H1 (cell line): ENCODE data around the gene SLC38A1. TPM values are rescaled to one million over a fixed set of nuclear protein-coding genes. Genes with fewer than 3 reads are reported as not detected.

ENCODE experiments used
- CTCF ChIA-PET: fragments of 300-600 bp; sonication (Branson Sonifier 250); formaldehyde crosslinking; loops from one replicate; lab custom pipeline; 2021; ENCODE audit not compliant: partially characterized antibody; lab: Charles Lee
- POLR2A ChIA-PET: fragments of 300-600 bp; sonication (Branson Sonifier 250); formaldehyde crosslinking; loops from one replicate; lab custom pipeline; 2021; ENCODE audit warnings: inconsistent platforms; ENCODE audit not compliant: partially characterized antibody; lab: Charles Lee
- DNase-seq, 2 experiments: peaks; one replicate each; pipeline versions ENCODE4 v3.0.0 to v3.0.0-alpha.2; 2010 to 2022; ENCODE audit warnings: low spot score in 2 of 2, low read depth in 1 of 2, mixed read lengths in 1 of 2
- FAIRE-seq: peaks from 2 replicates; lab custom pipeline; 2011; peaks lifted over from hg19 to GRCh38; lab: Jason Lieb, UNC
- H2AFZ ChIP-seq: 2 replicates; pipeline ENCODE4 v1.8.1; 2012; ENCODE audit warnings: low read length, inconsistent platforms
- H2AK5ac ChIP-seq: 2 replicates; pipeline ENCODE4 v1.6.1; 2013; ENCODE audit warnings: low read depth, low read length
- H2BK120ac ChIP-seq: replicated peaks from 2 replicates; pipeline ENCODE3; 2013; ENCODE audit warnings: low read depth, low read length, inconsistent platforms
- H2BK12ac ChIP-seq: 2 replicates; pipeline ENCODE4 v1.6.1; 2013; ENCODE audit warnings: low read depth, low read length
- H2BK15ac ChIP-seq: 2 replicates; pipeline ENCODE4 v1.6.1; 2013; ENCODE audit warnings: low read length
- H2BK20ac ChIP-seq: 2 replicates; pipeline ENCODE4 v1.6.1; 2013; ENCODE audit warnings: low read length
- H2BK5ac ChIP-seq: 2 replicates; pipeline ENCODE4 v1.6.1; 2013; ENCODE audit warnings: low read depth, low read length
- H3K14ac ChIP-seq: 2 replicates; pipeline ENCODE4 v1.6.1; 2013; ENCODE audit warnings: inconsistent platforms; ENCODE audit not compliant: insufficient read length
- H3K18ac ChIP-seq: 2 replicates; pipeline ENCODE4 v1.6.1; 2013; ENCODE audit warnings: low read length; ENCODE audit errors: extremely low read depth
- H3K23ac ChIP-seq: 2 replicates; pipeline ENCODE4 v1.6.1; 2013; ENCODE audit warnings: inconsistent platforms; ENCODE audit not compliant: insufficient read length
- H3K23me2 ChIP-seq: 2 replicates; pipeline ENCODE4 v1.6.1; 2013; ENCODE audit warnings: low read depth, low read length
- H3K27ac ChIP-seq: 2 replicates; pipeline ENCODE4 v1.6.1; 2011; ENCODE audit warnings: low read depth, low read length, inconsistent platforms
- H3K27me3 ChIP-seq, 4 experiments: replicated peaks in 1 of 4; 1 replicate in 1 of 4; 2 replicates in 3 of 4; pipeline versions ENCODE4 v1.6.1 to v1.8.1; 2011 to 2013; ENCODE audit warnings: low read length in 3 of 4, mild to moderate bottlenecking in 3 of 4, inconsistent platforms in 2 of 4, mixed read lengths in 2 of 4, moderate library complexity in 1 of 4; ENCODE audit not compliant: control insufficient read depth in 3 of 4, insufficient read depth in 3 of 4; ENCODE audit errors: extremely low read depth in 1 of 4
- H3K36me3 ChIP-seq, 4 experiments: 2 replicates each; pipeline versions ENCODE4 v1.6.1 to v1.8.1; 2011 to 2013; ENCODE audit warnings: mild to moderate bottlenecking in 4 of 4, low read length in 3 of 4, moderate library complexity in 2 of 4, control low read depth in 1 of 4, inconsistent platforms in 1 of 4; ENCODE audit not compliant: insufficient read depth in 4 of 4, control insufficient read depth in 2 of 4
- H3K4ac ChIP-seq: replicated peaks from 2 replicates; pipeline ENCODE3; 2013; ENCODE audit warnings: low read length, low read depth, mixed read lengths, inconsistent platforms; ENCODE audit not compliant: insufficient read length
- H3K4me1 ChIP-seq, 4 experiments: replicated peaks in 1 of 4; 1 replicate in 1 of 4; 2 replicates in 3 of 4; pipeline versions ENCODE4 v1.6.1 to v1.8.1; 2011 to 2013; ENCODE audit warnings: low read length in 3 of 4, inconsistent platforms in 2 of 4, mixed read lengths in 1 of 4; ENCODE audit not compliant: insufficient read depth in 4 of 4, control insufficient read depth in 3 of 4
- H3K4me2 ChIP-seq, 2 experiments: 2 replicates each; pipeline versions ENCODE4 v1.6.1 to v1.8.1; 2011 to 2013; ENCODE audit warnings: low read depth in 2 of 2, low read length in 2 of 2, control low read depth in 1 of 2, inconsistent platforms in 1 of 2, mild to moderate bottlenecking in 1 of 2; ENCODE audit not compliant: insufficient read depth in 1 of 2
- H3K4me3 ChIP-seq, 4 experiments: fragments of 200-600, 300-600 bp in 1 of 4; sonication (generic), shearing (Covaris generic), sonication (Bioruptor Twin) in 1 of 4; 2 replicates each; pipeline versions ENCODE4 v1.5.1 to v1.8.1; 2011 to 2016; ENCODE audit warnings: low read length in 4 of 4, low read depth in 3 of 4, control low read depth in 2 of 4, inconsistent platforms in 2 of 4, mild to moderate bottlenecking in 2 of 4, mixed read lengths in 1 of 4, moderate library complexity in 1 of 4; ENCODE audit not compliant: insufficient read depth in 2 of 4; ENCODE audit errors: extremely low read depth in 1 of 4
- H3K56ac ChIP-seq: replicated peaks from 2 replicates; pipeline ENCODE3; 2013; ENCODE audit warnings: low read depth, mild to moderate bottlenecking, mixed read lengths, low read length, inconsistent platforms; ENCODE audit not compliant: insufficient read length
- H3K79me1 ChIP-seq: 2 replicates; pipeline ENCODE4 v1.6.1; 2013; ENCODE audit warnings: low read depth, low read length, control low read depth
- H3K79me2 ChIP-seq, 2 experiments: 2 replicates each; pipeline versions ENCODE4 v1.6.1 to v1.8.1; 2012 to 2013; ENCODE audit warnings: low read length in 2 of 2, mild to moderate bottlenecking in 2 of 2, inconsistent platforms in 1 of 2; ENCODE audit not compliant: insufficient read depth in 2 of 2, control insufficient read depth in 1 of 2
- H3K9ac ChIP-seq, 4 experiments: replicated peaks in 1 of 4; 1 replicate in 1 of 4; 2 replicates in 3 of 4; pipeline versions ENCODE4 v1.6.1 to v1.8.1; 2011 to 2013; ENCODE audit warnings: low read depth in 3 of 4, low read length in 3 of 4, control low read depth in 2 of 4, mild to moderate bottlenecking in 2 of 4, moderate library complexity in 2 of 4, inconsistent platforms in 1 of 4; ENCODE audit errors: extremely low read depth in 1 of 4
- H3K9me3 ChIP-seq, 2 experiments: 2 replicates each; pipeline versions ENCODE4 v1.6.1 to v1.8.1; 2012 to 2013; ENCODE audit warnings: mild to moderate bottlenecking in 2 of 2, moderate library complexity in 2 of 2, control low read depth in 1 of 2, inconsistent platforms in 1 of 2, low read depth in 1 of 2, low read length in 1 of 2, mixed read lengths in 1 of 2; ENCODE audit not compliant: insufficient read depth in 2 of 2
- H4K20me1 ChIP-seq, 2 experiments: replicated peaks in 1 of 2; 2 replicates each; pipeline versions ENCODE3 to v1.8.1; 2011 to 2013; ENCODE audit warnings: inconsistent platforms in 2 of 2, low read length in 2 of 2, mild to moderate bottlenecking in 1 of 2; ENCODE audit not compliant: insufficient read depth in 2 of 2, control insufficient read depth in 1 of 2
- H4K5ac ChIP-seq: 2 replicates; pipeline ENCODE4 v1.6.1; 2013; ENCODE audit warnings: low read length, low read depth, mixed read lengths, inconsistent platforms; ENCODE audit not compliant: insufficient read length
- H4K8ac ChIP-seq: 2 replicates; pipeline ENCODE4 v1.8.0; 2013; ENCODE audit warnings: mild to moderate bottlenecking, moderate library complexity, low read length, inconsistent platforms; ENCODE audit not compliant: insufficient read depth; ENCODE audit errors: extremely low read depth
- H4K91ac ChIP-seq: replicated peaks from 2 replicates; pipeline ENCODE3; 2013; ENCODE audit warnings: low read length, mixed read lengths, inconsistent platforms; ENCODE audit not compliant: insufficient read length
- CREB1 ChIP-seq: IDR thresholded peaks from 2 replicates; pipeline ENCODE4 v1.6.1; 2012; ENCODE audit warnings: inconsistent platforms
- EZH2 ChIP-seq: fragments of 200-600 bp; sonication (generic); IDR thresholded peaks from 2 replicates; pipeline ENCODE4 v1.7.1; 2012; ENCODE audit warnings: low read depth, mild to moderate bottlenecking, moderate library complexity, low read length, inconsistent platforms; ENCODE audit not compliant: severe bottlenecking
- GABPA ChIP-seq: IDR thresholded peaks from 2 replicates; pipeline ENCODE4 v1.6.1; 2011; ENCODE audit warnings: mild to moderate bottlenecking, low read length, moderate library complexity, borderline replicate concordance; ENCODE audit not compliant: insufficient read depth
- HDAC6 ChIP-seq: IDR thresholded peaks from one replicate; pipeline ENCODE4 v1.7.1; 2012; ENCODE audit warnings: low read depth, mild to moderate bottlenecking, inconsistent platforms, low read length, moderate library complexity
- KDM1A ChIP-seq: fragments of 200-600, 300-600 bp; sonication (generic); IDR thresholded peaks from 2 replicates; pipeline ENCODE4 v1.7.1; 2016; ENCODE audit warnings: mild to moderate bottlenecking, low read length, borderline replicate concordance
- KDM5A ChIP-seq: fragments of 200-600 bp; IDR thresholded peaks from 2 replicates; pipeline ENCODE4 v1.7.1; 2012; ENCODE audit warnings: mild to moderate bottlenecking, low read length, inconsistent platforms, mixed read lengths
- MAFK ChIP-seq: IDR thresholded peaks from 2 replicates; pipeline ENCODE4 v1.6.1; 2012; ENCODE audit warnings: low read depth, mild to moderate bottlenecking, improper control_type of control experiment, low read length
- NANOG ChIP-seq: IDR thresholded peaks from 2 replicates; pipeline ENCODE4 v1.6.1; 2011; ENCODE audit warnings: low read length, low read depth, mild to moderate bottlenecking, inconsistent platforms; ENCODE audit not compliant: insufficient read depth, poor library complexity, severe bottlenecking
- POU5F1 ChIP-seq: IDR thresholded peaks from 2 replicates; pipeline ENCODE4 v1.6.1; 2011; ENCODE audit warnings: low read depth, mild to moderate bottlenecking, low read length, moderate library complexity
- SAP30 ChIP-seq: fragments of 300-600 bp; sonication (generic); IDR thresholded peaks from 2 replicates; pipeline ENCODE4 v1.7.1; 2012; ENCODE audit warnings: low read length, moderate library complexity, mild to moderate bottlenecking, inconsistent platforms; ENCODE audit not compliant: insufficient read depth, insufficient replicate concordance
- SIN3A ChIP-seq, 2 experiments: IDR thresholded peaks in 1 of 2; conservative IDR thresholded peaks in 1 of 2; 2 replicates each; pipeline ENCODE4 v1.6.1; 2011 to 2012; ENCODE audit warnings: low read length in 2 of 2, improper control_type of control experiment in 1 of 2, low read depth in 1 of 2, mild to moderate bottlenecking in 1 of 2
- SIX5 ChIP-seq: IDR thresholded peaks from 2 replicates; pipeline ENCODE4 v1.6.1; 2011; ENCODE audit warnings: mild to moderate bottlenecking, low read depth, low read length
- TAF1 ChIP-seq: IDR thresholded peaks from 2 replicates; pipeline ENCODE4 v1.6.1; 2011; ENCODE audit warnings: mild to moderate bottlenecking, low read depth, low read length
- WGBS, 2 experiments: shearing (Covaris generic) in 1 of 2; methylation state at CpG; one replicate each; pipeline versions ENCODE4 v1.1.6 to v1.1.7; 2013 to 2015; ENCODE audit warnings: low lambda C conversion rate in 2 of 2, mixed read lengths in 2 of 2, inconsistent platforms in 1 of 2, low coverage in 1 of 2, missing lambda C conversion rate in 1 of 2; ENCODE audit not compliant: insufficient replicate concordance in 2 of 2, insufficient coverage in 1 of 2, insufficient read length in 1 of 2; ENCODE audit errors: extremely low coverage in 1 of 2, missing lambda C conversion rate in 1 of 2; 5-methylcytosine and 5-hydroxymethylcytosine counted together
- polyA plus RNA-seq, 7 experiments: library from polyadenylated mRNA; depleted of rRNA in 3 of 7; stranded (reverse) in 5 of 7; unstranded in 2 of 7; fragments of >200 nt in 5 of 7; fragments of 200-250 nt in 2 of 7; gene quantifications; 1 replicate in 5 of 7; 2 replicates in 1 of 7; 4 replicates in 1 of 7; pipeline versions ENCODE4 v1.2.1 to v1.2.3, GENCODE V29; 2011 to 2013; ENCODE audit warnings: missing spikeins in 2 of 7, mixed read lengths in 2 of 7
- total RNA-seq: library from RNA; stranded (reverse); fragmentation: NEBNext Ultra II Directional; extraction: Animal tissue kit (Norgen Biotek cat#: 25700); gene quantifications from 2 replicates; pipeline ENCODE4 v1.2.1, GENCODE V29; 2021

Gene SLC38A1
- total and polyA plus RNA-seq, 2 of the 8 experiments (the other 6 are each of a cell fraction or from before 2014, with no cell fraction given) = 83.4 to 242 TPM

DNA sequence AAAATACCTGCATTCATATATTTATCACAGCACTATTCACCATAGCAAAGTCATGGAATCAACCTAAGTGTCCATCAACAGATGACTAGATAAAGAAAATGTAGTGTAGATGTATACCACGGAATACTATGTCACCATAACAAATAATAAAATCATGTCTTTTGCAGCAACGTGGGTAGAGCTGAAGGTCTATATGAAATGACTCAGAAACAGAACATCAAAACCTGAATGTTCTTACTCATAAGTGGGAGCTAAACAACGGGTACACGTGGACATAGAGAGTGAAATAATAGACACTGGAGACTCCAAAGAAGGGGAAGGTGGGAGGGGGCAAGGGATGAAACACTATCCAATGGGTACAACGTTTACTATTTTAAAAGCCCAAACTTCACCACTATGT is 37.9 kb downstream of the SLC38A1 start:
- H3K4ac ChIP-seq = no peak overlapping the region
- ChIA-PET POLR2A (interaction anchor here (1.8 to 4.1 kb wide), 2 partner anchors 14 to 38 kb away, joined by 4 to 17 read pairs; partner anchors contain the start of gene SLC38A1), CTCF (no interaction called here)
- no peak overlapping the region for H2BK5ac ChIP-seq
- H3K27ac ChIP-seq = no peak overlapping the region
- no peak overlapping the region for H3K23ac ChIP-seq
- no peak overlapping the region for H4K5ac ChIP-seq
- no peak overlapping the region for H2AFZ ChIP-seq
- no peak overlapping the region for H4K91ac ChIP-seq
- no peak for FAIRE-seq
- no peak for DNase-seq
- H3K4me1 ChIP-seq = no peaks in the 10 kb centered on the region
- 89% methylated on average over 5 of the region's 5 CpGs; no CpG with 5 or more reads in 1 of the 2 experiments for WGBS, 2 experiments
- H3K27me3 ChIP-seq = no peaks in the 10 kb centered on the region
- no peak overlapping the region for H2BK120ac ChIP-seq
- no peak overlapping the region for H3K9ac ChIP-seq
- H2AK5ac ChIP-seq = no peak overlapping the region
- H3K14ac ChIP-seq = no peak overlapping the region
- no peak overlapping the region for H3K56ac ChIP-seq
- no peak overlapping the region for H3K4me2 ChIP-seq
- H3K4me3 ChIP-seq = no peak overlapping the region
- H3K23me2 ChIP-seq = no peaks in the 10 kb centered on the region
- H4K20me1 ChIP-seq = peaks cover 4 to 12% of the 10 kb centered on the region in 2 experiments
- H3K36me3 ChIP-seq = peaks cover 9 to 69% (median 29%) of the 10 kb centered on the region in 4 experiments; a peak in 6 of 8 replicates
- no peak overlapping the region for H2BK12ac ChIP-seq
- no peak overlapping the region for H2BK20ac ChIP-seq
- peaks cover 0 to 93% of the 10 kb centered on the region in 2 experiments; a peak in 3 of 4 replicates for H3K79me2 ChIP-seq
- H2BK15ac ChIP-seq = no peak overlapping the region
- H3K18ac ChIP-seq = no peak overlapping the region
- H4K8ac ChIP-seq = no peak overlapping the region
- no peaks in the 10 kb centered on the region for H3K9me3 ChIP-seq
- H3K79me1 ChIP-seq = 0 out of 2 replicates have a peak, but pooled peaks cover 2% of the 10 kb centered on the region
- TF ChIP-seq EZH2 (no peak), CREB1 (no peak), KDM1A (no peak), TAF1 (no peak), NANOG (no peak), GABPA (no peak), POU5F1 (no peak), SAP30 (no peak), HDAC6 (no peak), SIX5 (no peak), SIN3A (conservative IDR thresholded peaks at IDR 0.05 in 1 of 2, IDR thresholded peaks at IDR 0.05 in 1 of 2; ENCODE audit: low read depth in 1 of 2, low read length in 2 of 2) (no peak), KDM5A (no peak), MAFK (no peak)
